Breast epithelium (tissue), 4 donors: Measurements from ENCODE around the gene PAPOLG. TPM values are rescaled to one million over a fixed set of nuclear protein-coding genes. Genes with fewer than 3 reads are reported as not detected.

Source experiments
- DNase-seq, 2 donors: peaks; one replicate each; pipeline ENCODE4 v3.0.0-alpha.2; 2019; ENCODE audit warnings: low spot score in 2 of 2
- H3K27ac ChIP-seq, 2 donors: fragments of 200-600 bp; sonication (generic) in 1 of 2; one replicate each; pipeline ENCODE4 v1.5.1; 2016 to 2019; ENCODE audit warnings: mild to moderate bottlenecking in 1 of 2
- H3K27me3 ChIP-seq, 2 donors: fragments of 200-600 bp; sonication (generic) in 1 of 2; one replicate each; pipeline versions ENCODE4 v1.5.1 to v1.6.0; 2017 to 2019; ENCODE audit warnings: control low read depth in 1 of 2, mild to moderate bottlenecking in 1 of 2
- H3K36me3 ChIP-seq: fragments of 200-600 bp; one replicate; pipeline ENCODE4 v1.5.1; 2019
- H3K4me1 ChIP-seq, 2 donors: fragments of 200-600 bp; sonication (generic); one replicate each; pipeline ENCODE4 v1.5.1; 2016 to 2019; ENCODE audit warnings: control low read depth in 1 of 2
- H3K4me3 ChIP-seq, 3 donors: fragments of 200-600 bp; sonication (generic); 1 replicate in 2 of 3; 2 replicates in 1 of 3; pipeline ENCODE4 v1.5.1; 2016 to 2019; ENCODE audit warnings: mild to moderate bottlenecking in 3 of 3, moderate library complexity in 2 of 3
- H3K9me3 ChIP-seq, 2 donors: fragments of 200-600 bp; sonication (generic) in 1 of 2; one replicate each; pipeline ENCODE4 v1.5.1; 2016 to 2019; ENCODE audit warnings: control low read depth in 1 of 2
- CTCF ChIP-seq, 3 donors: fragments of 450-650 bp; IDR thresholded peaks; one replicate each; pipeline ENCODE4 v1.5.1; 2016 to 2017; ENCODE audit warnings: antibody characterized with exemption in 3 of 3, mild to moderate bottlenecking in 3 of 3, moderate library complexity in 3 of 3
- POLR2A ChIP-seq: fragments of 450-650 bp; IDR thresholded peaks from one replicate; pipeline ENCODE4 v1.6.1; 2016; ENCODE audit warnings: antibody characterized with exemption, mild to moderate bottlenecking, moderate library complexity
- POLR2AphosphoS5 ChIP-seq, 3 donors: sonication (generic); formaldehyde crosslinking; IDR thresholded peaks; one replicate each; pipeline ENCODE4 v1.6.1; 2017; ENCODE audit warnings: antibody characterized with exemption in 3 of 3
- intact Hi-C: fragments of 100-400 bp; cut with DNase I; formaldehyde crosslinking; loops from one replicate; pipeline ENCODE4 v1.15.1; 2023; ENCODE audit warnings: low total_unique reads
- total RNA-seq, 3 donors: library from RNA; depleted of rRNA; stranded (reverse); fragments of >200 nt; gene quantifications; one replicate each; pipeline ENCODE4 v1.1.0, GENCODE V29; 2016

PAPOLG gene
- total RNA-seq, 3 donors from 2014 or later = 14.9 to 26.6 (median 17.0) TPM

GRCh38 chr2:60830991-60831390 lies 74.9 kb downstream of the PAPOLG start:
- intact Hi-C loops = no loop called here
- no peaks in the 10 kb centered on the region for H3K36me3 ChIP-seq
- H3K27me3 ChIP-seq = no peaks in the 10 kb centered on the region

GRCh38 chr2:60831921-60832320 lies 75.9 kb downstream of the PAPOLG start:
- TF ChIP-seq POLR2A (no peak), CTCF (IDR thresholded peaks at IDR 0.05) (no peak), POLR2AphosphoS5 (IDR thresholded peaks at IDR 0.05) (no peak)
- intact Hi-C loops = no loop called here

More at GRCh38 chr2:60830991-60831390, 74.9 kb downstream of the PAPOLG start:
- no peak for DNase-seq
- H3K4me3 ChIP-seq = no peak overlapping the region
- H3K4me1 ChIP-seq = no peaks in the 10 kb centered on the region
- no peak overlapping the region for H3K27ac ChIP-seq
- no peak for TF ChIP-seq CTCF (IDR thresholded peaks at IDR 0.05)
- no peak for TF ChIP-seq POLR2AphosphoS5 (IDR thresholded peaks at IDR 0.05)
- TF ChIP-seq POLR2A = no peak
- H3K9me3 ChIP-seq = no peaks in the 10 kb centered on the region

DNA sequence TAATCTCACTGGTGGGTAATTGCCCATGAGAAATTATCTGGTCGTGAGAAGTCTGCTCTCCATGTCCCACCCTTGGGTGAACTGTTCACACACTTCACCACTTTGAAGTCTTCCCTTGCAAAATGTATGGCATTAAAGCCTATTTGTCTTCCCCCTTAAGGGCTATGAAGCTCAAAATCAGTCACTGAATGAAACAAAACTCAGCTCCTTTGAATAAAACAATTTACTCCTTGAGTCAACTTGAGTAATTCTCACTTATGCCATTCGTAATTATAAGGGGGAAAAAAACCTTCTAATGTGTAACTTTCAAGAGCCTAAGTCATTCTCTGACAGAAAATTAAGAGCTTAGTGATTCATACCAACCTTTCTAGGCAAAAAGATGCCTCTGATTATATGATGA lies 76.6 kb downstream of the PAPOLG start:
- Histone ChIP-seq H3K36me3 (no peaks in the 10 kb centered on the region), H3K27ac (no peak overlapping the region), H3K4me3 (no peak overlapping the region), H3K27me3 (no peaks in the 10 kb centered on the region), H3K4me1 (no peaks in the 10 kb centered on the region), H3K9me3 (no peaks in the 10 kb centered on the region)
- intact Hi-C loops = no loop called here
- TF ChIP-seq POLR2AphosphoS5 (IDR thresholded peaks at IDR 0.05) (no peak), CTCF (IDR thresholded peaks at IDR 0.05) (no peak), POLR2A (no peak)
- DNase-seq = no peak

More at GRCh38 chr2:60831921-60832320, 75.9 kb downstream of the PAPOLG start:
- Histone ChIP-seq H3K4me1 (no peaks in the 10 kb centered on the region), H3K27me3 (no peaks in the 10 kb centered on the region), H3K27ac (no peak overlapping the region), H3K9me3 (no peaks in the 10 kb centered on the region), H3K4me3 (no peak overlapping the region), H3K36me3 (no peaks in the 10 kb centered on the region)
- no peak for DNase-seq

GRCh38 chr2:60834270-60834717 lies 78.2 kb downstream of the PAPOLG start:
- intact Hi-C loops = no loop called here
- Histone ChIP-seq H3K27me3 (no peaks in the 10 kb centered on the region), H3K4me1 (no peaks in the 10 kb centered on the region), H3K36me3 (no peaks in the 10 kb centered on the region), H3K4me3 (no peak overlapping the region), H3K27ac (no peak overlapping the region), H3K9me3 (no peaks in the 10 kb centered on the region)
- TF ChIP-seq POLR2AphosphoS5 (IDR thresholded peaks at IDR 0.05) (no peak), CTCF (IDR thresholded peaks at IDR 0.05) (no peak), POLR2A (no peak)
- no peak for DNase-seq

- Histone ChIP-seq H3K4me1 (no peaks in the 10 kb centered on the region), H3K4me3 (no peak overlapping the region), H3K9me3 (no peaks in the 10 kb centered on the region), H3K27me3 (no peaks in the 10 kb centered on the region), H3K27ac (no peak overlapping the region), H3K36me3 (no peaks in the 10 kb centered on the region)
- intact Hi-C loops = no loop called here
- no peak for TF ChIP-seq POLR2A
- no peak for TF ChIP-seq CTCF (IDR thresholded peaks at IDR 0.05)
- no peak for TF ChIP-seq POLR2AphosphoS5 (IDR thresholded peaks at IDR 0.05)
- no peak for DNase-seq
Observed at GRCh38 chr2:60836491-60836890, 80.4 kb downstream of the PAPOLG start.
